Head of caudate nucleus (tissue), 42 donors: ENCODE results near the gene HAUS3.
A peak's percentile ranks its signal among the peaks of the same experiment; 100 is the strongest.
"Not testable (repeated sequence)": the region's sequence is repeated elsewhere in the genome, so short reads cannot be mapped to it uniquely, and the experiment has no call there.

Experiments
- DNase-seq, 42 donors: peaks; one replicate each; pipeline versions ENCODE4 v3.0.0 to v3.0.0-alpha.2; 2020 to 2021; ENCODE audit warnings: mixed read lengths in 7 of 42
- intact Hi-C: fragments of 100-400 bp; cut with DNase I; formaldehyde crosslinking; loops from one replicate; pipeline ENCODE4 v1.15.0; 2022

Gene HAUS3

GRCh38 chr4:2245057-2245786 lies 3.3 kb upstream of the HAUS3 start:
- intact Hi-C loops: no loop called here
- peak in 8 of 42 donors; percentile 1 to 40 (median 11) for DNase-seq

DNA sequence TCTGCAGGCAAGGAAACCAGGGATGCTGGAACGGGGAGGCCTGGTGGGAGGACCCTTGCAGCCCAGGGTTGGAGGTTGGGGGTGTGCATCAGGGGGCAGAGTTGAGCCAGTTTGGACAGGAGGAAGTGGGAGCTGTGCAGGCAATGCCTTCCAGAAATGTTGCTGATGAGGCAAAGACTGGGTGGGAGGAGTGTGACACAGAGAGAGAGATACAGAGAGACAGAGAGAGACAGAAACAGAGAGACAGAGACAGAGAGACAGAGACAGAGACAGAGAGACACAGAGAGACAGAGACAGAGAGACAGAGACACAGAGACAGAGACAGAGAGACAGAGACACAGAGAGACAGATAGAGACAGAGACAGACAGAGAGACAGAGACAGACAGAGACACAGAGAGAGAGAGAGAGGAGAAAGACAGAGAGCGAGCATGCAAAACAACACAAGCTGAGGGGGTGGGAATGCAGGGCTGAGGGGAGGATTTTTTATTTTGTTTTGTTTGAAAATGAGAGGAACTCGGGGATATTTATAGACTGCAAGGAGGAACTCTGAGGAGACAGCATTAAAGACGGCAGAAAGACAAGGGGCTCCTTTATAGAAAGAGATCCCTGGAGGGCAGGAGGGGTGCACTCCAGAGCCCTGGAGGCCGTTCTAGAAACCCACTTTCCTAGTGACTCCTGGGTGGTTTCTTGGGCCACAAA lies 1.9 kb upstream of the HAUS3 start:
- intact Hi-C loops: no loop called here
- DNase-seq: peak in 32 of 42 donors; percentile 18 to 80 (median 56)

DNA sequence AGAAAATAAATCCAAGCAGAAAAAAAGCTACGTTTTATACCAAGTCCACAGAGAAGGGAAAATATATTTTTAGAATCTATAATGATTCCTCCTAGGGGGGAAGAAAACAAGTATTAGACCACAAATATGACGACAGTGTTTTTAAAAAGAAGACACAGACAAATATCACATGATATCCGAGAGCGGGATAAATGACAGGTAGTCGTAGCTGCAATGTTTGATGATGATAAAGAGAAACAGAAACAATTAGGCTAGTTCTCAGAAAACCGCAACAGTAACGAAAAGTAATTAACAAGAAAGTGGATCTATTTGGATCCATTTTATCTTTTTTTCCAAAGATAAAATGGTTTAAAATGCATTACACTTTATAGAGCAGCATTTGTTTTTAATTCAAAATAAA lies 918 bp downstream of the HAUS3 start:
- intact Hi-C loops: no loop called here
- no peak for DNase-seq

DNA sequence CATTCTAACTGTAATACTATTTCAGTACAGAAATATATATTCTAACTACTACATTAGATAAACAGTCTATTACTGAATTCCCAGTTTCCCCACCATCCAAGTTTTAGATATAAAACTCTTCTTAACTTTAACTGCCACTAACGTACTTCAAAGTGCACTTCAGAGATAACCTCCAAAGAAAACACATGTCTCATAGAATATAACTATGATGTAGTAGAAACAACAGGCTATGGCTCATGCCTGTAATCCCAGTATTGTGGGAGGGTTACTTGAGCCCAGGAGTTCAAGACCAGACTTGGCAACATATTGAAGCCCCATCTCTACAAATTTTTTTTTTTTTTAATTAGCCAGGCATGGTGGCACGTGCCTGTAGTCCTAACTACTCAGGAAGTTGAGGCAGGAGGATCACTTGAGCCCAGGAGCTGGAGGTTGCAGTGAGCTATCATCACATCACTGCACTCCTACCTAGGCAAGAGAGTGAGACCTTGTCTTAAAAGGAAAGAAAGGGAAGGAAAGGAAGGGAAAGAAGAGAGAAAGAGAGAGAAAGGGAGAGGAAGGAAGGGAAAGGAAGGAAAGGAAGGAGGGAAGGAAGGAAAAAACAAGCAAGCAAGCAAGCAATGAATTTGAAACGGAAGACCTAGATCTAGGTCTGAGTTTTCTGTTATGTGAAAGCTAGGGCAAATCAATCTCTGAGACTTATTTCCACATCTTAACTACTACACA lies 4.8 kb downstream of the HAUS3 start:
- no peak for DNase-seq
- intact Hi-C loops: no loop called here

DNA sequence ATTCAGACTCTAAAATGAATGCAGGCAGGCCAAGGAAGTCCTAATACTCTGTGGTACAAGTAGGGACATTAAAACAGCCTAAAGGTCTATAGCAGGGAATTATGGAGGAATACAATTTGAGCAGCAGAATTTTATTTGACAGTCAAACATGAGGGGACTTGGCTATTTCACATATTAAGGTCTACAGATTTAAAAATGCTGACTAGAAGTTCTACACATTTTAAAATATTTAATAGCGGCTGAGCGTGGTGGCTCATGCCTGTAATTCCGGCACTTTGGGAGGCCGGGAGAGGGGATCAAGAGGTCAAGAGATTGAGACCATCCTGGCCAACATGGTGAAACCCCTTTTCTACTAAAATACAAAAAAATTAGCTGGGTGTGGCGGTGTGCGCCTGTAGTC lies 10.8 kb downstream of the HAUS3 start:
- intact Hi-C loops: no loop called here
- DNase-seq: no peak

DNA sequence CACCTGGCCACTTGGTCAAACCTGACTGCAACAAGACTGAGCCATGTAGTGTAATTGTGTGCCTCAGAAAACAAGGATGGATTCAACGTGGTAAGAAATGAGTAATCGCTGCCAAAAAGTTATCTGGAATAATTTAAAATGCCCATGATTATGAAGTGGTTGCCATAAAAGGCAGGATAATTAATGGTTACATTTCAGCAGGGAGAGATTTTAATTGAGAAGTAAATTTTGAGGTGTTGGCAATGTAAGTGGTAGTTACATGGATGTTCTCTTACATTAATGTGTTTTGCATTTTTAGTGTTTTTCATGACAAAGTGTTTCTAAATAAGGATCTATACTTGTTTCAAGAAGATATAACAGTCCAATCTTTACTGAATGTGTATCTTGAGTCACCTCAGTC lies 15.7 kb downstream of the HAUS3 start:
- intact Hi-C loops: no loop called here
- no peak for DNase-seq

GRCh38 chr4:2222838-2223237 lies 19.1 kb downstream of the HAUS3 start:
- DNase-seq: no peak
- intact Hi-C loops: no loop called here

GRCh38 chr4:2221378-2221777 lies 20.5 kb downstream of the HAUS3 start:
- DNase-seq, intact Hi-C loops: not testable (repeated sequence)

DNA sequence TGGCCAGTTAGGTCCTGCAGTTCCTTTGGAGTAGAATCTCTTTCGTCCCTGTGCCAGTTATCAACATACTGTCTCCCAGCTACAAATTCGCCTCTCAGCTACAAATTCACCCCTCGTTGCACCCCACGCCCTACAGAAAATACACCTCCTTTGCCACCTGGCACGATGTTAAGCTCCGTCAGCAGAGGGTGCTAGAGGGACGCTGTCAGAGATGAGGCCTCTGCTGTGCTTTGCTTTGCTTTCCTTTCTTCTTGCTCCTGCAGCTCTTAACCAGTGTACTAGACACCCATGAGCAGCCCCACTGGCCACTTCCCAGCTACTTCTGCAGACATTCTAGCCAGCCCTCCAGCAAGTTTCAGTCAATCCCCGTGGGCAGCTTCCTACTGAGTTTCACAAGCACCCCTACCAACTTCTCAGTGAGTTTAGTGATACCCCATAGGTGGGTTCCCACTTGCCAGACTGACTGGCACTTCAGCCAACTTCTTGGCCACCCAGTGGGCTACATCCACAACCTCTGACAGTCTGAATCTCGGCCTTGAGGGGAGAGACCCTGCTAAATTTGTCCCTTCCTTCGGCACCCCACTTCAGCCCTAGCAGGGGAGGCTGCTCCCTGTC lies 21.8 kb downstream of the HAUS3 start:
- intact Hi-C loops: no loop called here

DNA sequence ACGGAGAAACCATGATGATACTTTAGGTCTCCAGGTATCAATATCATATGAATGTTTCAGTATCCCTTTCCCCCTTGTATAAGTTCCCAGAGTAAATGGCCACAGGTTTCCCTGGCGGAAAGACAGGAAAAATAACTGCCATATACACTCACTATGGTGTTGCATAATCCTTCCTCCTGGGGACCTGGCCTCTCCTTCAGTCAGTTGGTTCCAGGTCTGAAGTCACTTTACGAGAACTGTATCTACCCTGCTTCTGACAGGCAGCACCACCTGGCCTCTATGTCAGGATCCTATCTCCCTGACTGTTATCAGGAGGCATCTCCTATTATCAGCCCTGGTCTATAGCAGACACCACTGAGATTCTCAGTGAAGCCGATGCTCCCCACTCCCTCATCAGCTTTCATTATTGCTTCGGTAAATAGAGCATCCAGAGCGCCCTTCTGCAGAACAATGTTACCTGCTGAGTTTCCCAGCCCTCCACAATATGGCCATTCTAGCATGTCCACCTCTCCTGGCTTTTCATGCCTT lies 22.6 kb downstream of the HAUS3 start:
- intact Hi-C loops: no loop called here
- DNase-seq: no peak

More for the DNA sequence above, 21.8 kb downstream of the HAUS3 start:
- peak; percentile 59 to 90 (median 80) for DNase-seq

DNA sequence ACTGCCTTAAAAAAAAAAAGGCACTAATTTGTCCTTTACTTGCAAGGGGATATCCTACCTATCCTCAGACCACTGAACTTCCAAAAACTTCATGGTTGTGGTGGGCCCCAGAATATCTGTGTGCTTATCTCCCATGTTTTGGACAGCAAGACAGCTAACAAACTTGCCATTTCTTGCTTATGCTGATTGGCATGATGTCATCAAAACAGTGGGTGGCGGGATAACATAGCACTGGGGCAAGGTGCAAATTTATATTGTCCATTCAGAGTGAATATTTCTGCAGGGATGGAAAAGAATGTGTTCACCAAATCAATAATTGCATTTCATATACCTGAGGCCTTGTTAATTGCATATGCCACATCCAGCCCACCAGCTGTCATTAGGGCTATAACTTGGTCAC lies 23.5 kb downstream of the HAUS3 start:
- no peak for DNase-seq
- intact Hi-C loops: no loop called here

DNA sequence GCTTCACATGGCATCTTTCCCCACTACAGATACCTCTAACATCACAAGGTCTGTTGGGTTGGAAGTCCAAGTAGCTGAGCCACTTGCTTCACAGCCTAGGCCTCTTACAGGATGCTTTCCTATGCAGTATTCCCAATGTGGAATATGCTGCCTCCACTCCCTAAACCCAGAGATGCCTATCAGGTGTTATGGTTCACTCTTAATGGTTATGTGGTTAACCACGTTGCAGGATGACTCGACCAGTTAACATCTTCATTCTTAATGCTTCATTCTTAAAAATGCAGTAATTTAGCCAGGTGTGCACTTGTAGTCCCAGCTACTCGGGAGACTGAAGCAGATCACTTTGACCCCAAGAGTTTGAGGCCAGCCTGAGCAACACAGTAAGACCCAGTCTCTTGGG lies 24.2 kb downstream of the HAUS3 start:
- no peak for DNase-seq
- intact Hi-C loops: no loop called here

DNA sequence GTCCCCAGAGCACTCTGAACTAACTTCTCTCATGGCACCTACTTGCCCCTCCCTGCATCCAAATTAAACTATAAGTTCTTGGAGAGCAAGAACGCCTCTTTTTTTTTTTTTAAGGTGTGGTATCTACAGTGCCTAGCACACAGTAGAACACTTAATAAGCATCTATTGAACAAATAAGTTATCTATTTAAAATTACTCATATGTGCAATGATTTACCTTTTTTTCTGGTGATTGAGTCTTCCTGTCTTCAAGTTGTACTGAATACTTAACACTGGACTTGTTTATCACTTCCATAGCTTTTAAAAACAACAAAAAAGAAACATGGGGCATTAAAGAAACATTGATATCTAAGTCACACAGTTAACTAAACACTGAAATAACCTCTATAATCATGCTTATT lies 29.1 kb downstream of the HAUS3 start:
- intact Hi-C loops: no loop called here

DNA sequence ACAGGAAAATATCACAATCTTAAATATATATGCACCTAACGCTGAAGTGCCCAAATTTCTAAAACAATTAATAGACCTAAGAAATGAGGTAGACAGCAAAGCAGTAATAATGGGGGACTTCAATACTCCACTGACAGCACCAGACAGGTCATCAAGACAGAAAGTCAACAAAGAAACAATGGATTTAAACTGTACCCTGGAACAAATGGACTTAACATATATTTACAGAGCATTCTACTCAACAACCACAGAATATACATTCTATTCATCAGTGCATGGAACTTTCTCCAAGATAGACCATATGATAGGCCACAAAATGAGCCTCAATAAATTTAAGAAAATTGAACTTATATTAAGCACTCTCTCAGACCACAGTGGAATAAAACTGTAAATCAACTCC lies 39.1 kb downstream of the HAUS3 start:
- DNase-seq, intact Hi-C loops: not testable (repeated sequence)

More for the DNA sequence above, 29.1 kb downstream of the HAUS3 start:
- DNase-seq: no peak

- intact Hi-C loops: no loop called here
- DNase-seq: no peak
These were observed 47.4 kb downstream of the HAUS3 start for GRCh38 chr4:2194496-2194895.

DNA sequence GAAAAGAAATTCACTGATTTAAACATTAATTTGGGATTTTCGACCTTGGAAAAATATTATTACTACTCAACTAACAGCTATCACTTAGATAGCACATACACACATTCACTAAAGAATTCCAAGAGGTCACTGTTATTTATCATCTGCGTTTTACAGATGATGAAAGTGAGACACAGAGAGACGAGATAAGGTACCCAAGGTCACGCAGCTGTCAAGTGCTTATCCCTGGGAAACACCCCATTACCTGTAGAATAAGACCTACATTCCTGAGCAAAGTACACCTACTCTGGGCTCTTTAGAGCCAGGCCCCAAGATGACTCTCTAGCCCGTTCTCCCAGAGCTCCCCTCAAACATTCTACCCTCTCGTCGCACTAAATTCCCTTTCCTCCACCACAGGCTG lies 48.6 kb downstream of the HAUS3 start:
- intact Hi-C loops: no loop called here

GRCh38 chr4:2186865-2187172 lies 55.1 kb downstream of the HAUS3 start:
- intact Hi-C loops: no loop called here
- no peak for DNase-seq

More for the DNA sequence above, 48.6 kb downstream of the HAUS3 start:
- DNase-seq: no peak

- intact Hi-C loops: no loop called here
- DNase-seq: no peak
These were observed 55.6 kb downstream of the HAUS3 start for GRCh38 chr4:2186133-2186864.

DNA sequence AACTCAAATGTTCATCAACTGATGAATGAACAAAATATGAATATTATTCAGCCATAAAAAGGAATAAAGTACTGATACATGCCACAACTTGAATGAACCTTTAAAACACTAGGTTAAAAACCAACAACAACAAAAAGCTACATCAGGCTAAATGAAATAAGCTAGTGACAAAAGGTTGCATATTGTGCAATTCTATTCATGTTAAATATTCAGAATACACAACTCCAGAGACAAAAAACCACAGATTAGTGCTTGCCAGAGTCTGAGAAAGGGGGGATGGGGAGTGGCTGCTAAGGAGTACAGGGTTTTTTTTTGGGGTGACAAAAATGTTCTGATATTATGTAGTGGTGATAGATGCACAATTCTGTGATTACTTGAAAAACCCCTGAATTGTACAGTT lies 58.5 kb downstream of the HAUS3 start:
- no peak for DNase-seq
- intact Hi-C loops: no loop called here
